Measurements from ENCODE around the gene LY9. TPM values are rescaled to one million over a fixed set of nuclear protein-coding genes. Genes with fewer than 3 reads are reported as not detected.

The LY9 gene
- total RNA-seq, 2 donors from 2014 or later, result 0.46 to 1.7 TPM

DNA sequence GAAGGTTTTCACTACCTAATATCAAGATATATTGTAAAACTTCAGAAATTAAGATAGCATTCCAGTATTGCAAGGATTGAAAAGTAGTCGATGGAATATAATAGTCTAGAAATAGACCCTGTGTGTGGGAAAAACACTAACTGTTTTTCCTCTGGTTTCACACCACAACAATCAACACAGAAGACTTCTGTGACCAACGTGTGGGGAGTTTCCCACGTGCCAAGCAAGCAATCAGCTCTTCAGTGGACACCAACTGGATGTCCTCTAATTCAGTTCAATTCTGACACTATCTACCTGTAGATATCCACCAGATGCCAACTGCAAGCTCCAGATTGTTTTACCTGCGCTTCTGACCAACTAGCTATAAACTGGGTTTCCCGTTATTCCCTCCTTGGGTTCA, 54.6 kb downstream of the LY9 start:
- Histone ChIP-seq H3K36me3 (no peaks in the 10 kb centered on the region), H3K27me3 (replicated peaks; ENCODE audit: insufficient read depth) (no peaks in the 10 kb centered on the region), H3K27ac (no peak overlapping the region), H3K4me3 (no peak overlapping the region), H3K9me3 (no peaks in the 10 kb centered on the region), H3K4me1 (replicated peaks) (no peaks in the 10 kb centered on the region)
- intact Hi-C loops (cut with DNase I), result no loop called here
- no peak for DNase-seq (ENCODE audit: low spot score)
- TF ChIP-seq POLR2AphosphoS5 (IDR thresholded peaks at IDR 0.05), result no peak
- TF ChIP-seq, protein P1, sequence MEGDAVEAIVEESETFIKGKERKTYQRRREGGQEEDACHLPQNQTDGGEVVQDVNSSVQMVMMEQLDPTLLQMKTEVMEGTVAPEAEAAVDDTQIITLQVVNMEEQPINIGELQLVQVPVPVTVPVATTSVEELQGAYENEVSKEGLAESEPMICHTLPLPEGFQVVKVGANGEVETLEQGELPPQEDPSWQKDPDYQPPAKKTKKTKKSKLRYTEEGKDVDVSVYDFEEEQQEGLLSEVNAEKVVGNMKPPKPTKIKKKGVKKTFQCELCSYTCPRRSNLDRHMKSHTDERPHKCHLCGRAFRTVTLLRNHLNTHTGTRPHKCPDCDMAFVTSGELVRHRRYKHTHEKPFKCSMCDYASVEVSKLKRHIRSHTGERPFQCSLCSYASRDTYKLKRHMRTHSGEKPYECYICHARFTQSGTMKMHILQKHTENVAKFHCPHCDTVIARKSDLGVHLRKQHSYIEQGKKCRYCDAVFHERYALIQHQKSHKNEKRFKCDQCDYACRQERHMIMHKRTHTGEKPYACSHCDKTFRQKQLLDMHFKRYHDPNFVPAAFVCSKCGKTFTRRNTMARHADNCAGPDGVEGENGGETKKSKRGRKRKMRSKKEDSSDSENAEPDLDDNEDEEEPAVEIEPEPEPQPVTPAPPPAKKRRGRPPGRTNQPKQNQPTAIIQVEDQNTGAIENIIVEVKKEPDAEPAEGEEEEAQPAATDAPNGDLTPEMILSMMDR (IDR thresholded peaks at IDR 0.05), result no peak
- 81% methylated on average over 5 of the region's 5 CpGs for WGBS

DNA sequence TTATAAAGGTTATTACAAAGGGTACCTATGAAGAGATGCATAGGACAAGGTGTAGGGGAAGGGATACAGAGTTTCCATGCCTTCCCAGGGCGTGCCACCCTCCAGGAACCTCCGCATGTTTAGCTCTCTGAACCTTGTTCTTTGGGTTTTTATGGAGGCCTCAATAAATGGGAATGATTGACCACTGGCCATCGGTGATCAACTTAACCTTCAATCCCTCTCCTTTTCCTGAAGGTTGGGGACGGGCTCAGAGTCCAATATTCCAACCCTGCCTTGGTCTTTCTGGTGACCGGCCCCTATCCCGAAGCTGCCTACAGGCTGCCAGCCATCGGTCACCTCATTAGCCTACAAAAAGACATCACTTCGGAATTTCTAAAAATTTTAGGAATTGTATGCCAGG, 55.0 kb downstream of the LY9 start:
- Histone ChIP-seq H3K4me1 (replicated peaks) (no peaks in the 10 kb centered on the region), H3K36me3 (no peaks in the 10 kb centered on the region), H3K4me3 (no peak overlapping the region), H3K9me3 (no peaks in the 10 kb centered on the region), H3K27ac (no peak overlapping the region), H3K27me3 (replicated peaks; ENCODE audit: insufficient read depth) (no peaks in the 10 kb centered on the region)
- no peak for DNase-seq (ENCODE audit: low spot score)
- TF ChIP-seq POLR2A (IDR thresholded peaks at IDR 0.05) (no peak), POLR2AphosphoS5 (IDR thresholded peaks at IDR 0.05) (no peak)
- TF ChIP-seq, protein P1 (IDR thresholded peaks at IDR 0.05), result no peak
- intact Hi-C loops (cut with DNase I), result no loop called here
- WGBS, result 78% methylated on average over 8 of the region's 8 CpGs

DNA sequence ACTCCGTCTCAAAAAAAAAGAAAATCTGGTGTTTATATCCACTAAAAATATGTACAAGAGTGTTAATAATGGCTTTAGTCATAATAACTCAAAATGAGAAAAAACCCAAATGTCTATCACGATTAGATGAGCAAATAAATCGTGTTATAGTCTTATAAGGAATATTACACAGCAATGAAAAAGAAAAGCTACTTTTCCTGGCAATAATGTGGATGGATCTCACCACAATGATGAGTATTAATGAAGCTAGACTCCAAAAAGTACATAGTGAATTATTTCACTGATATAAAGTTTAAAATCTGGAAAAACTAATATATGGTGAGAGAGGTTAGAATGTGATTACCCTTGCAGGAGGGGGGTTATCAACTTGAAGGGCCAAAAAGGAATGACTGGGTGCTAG, 57.0 kb downstream of the LY9 start:
- 93% methylated on average over 3 of the region's 3 CpGs for WGBS
- no peak for TF ChIP-seq POLR2AphosphoS5 (IDR thresholded peaks at IDR 0.05)
- TF ChIP-seq, protein P1 (IDR thresholded peaks at IDR 0.05), result no peak
- TF ChIP-seq POLR2A (IDR thresholded peaks at IDR 0.05), result no peak
- no peaks in the 10 kb centered on the region for H3K4me1 ChIP-seq (replicated peaks)
- H3K9me3 ChIP-seq, result no peaks in the 10 kb centered on the region
- H3K27me3 ChIP-seq (replicated peaks; ENCODE audit: insufficient read depth), result no peaks in the 10 kb centered on the region
- DNase-seq (ENCODE audit: low spot score), result no peak
- H3K27ac ChIP-seq, result no peak overlapping the region
- no peaks in the 10 kb centered on the region for H3K36me3 ChIP-seq
- intact Hi-C loops (cut with DNase I), result no loop called here
- no peak overlapping the region for H3K4me3 ChIP-seq

DNA sequence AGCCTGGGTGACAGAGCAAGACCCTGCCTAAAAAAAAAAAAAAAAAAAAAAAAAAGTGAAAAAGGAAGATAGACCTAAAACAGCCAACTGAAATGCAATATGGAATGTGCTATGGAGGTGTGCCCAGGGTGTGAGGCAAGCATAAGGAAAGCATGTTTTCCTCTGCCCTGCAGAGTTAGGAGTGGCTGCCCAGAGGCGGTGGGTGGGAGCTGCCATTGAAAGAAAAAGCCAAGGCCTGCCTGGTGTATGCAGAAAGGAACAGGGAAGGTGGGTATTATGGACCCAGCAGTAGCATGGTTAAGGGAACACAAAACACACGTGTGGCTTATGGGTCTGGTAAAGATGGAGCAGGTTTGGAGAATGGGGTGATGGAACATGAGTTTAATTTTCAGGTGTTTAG, 57.8 kb downstream of the LY9 start:
- no peak for DNase-seq (ENCODE audit: low spot score)
- H3K4me1 ChIP-seq (replicated peaks), result no peaks in the 10 kb centered on the region
- no peak overlapping the region for H3K27ac ChIP-seq

More for the DNA sequence above, 57.8 kb downstream of the LY9 start:
- 84% methylated on average over 2 of the region's 2 CpGs for WGBS
- Histone ChIP-seq H3K9me3 (no peaks in the 10 kb centered on the region), H3K4me3 (no peak overlapping the region), H3K36me3 (no peaks in the 10 kb centered on the region), H3K27me3 (replicated peaks; ENCODE audit: insufficient read depth) (no peaks in the 10 kb centered on the region)
- TF ChIP-seq, protein P1 (IDR thresholded peaks at IDR 0.05), result no peak
- TF ChIP-seq POLR2A (IDR thresholded peaks at IDR 0.05) (no peak), POLR2AphosphoS5 (IDR thresholded peaks at IDR 0.05) (no peak)
- intact Hi-C loops (cut with DNase I), result no loop called here

All from prostate gland (tissue), 2 donors.